ENCODE results near the gene SDC1.

SDC1 gene

GRCh38 chr2:20213651-20214565 lies 11.0 kb downstream of the SDC1 start:
- DNase-seq, result no peak

DNA sequence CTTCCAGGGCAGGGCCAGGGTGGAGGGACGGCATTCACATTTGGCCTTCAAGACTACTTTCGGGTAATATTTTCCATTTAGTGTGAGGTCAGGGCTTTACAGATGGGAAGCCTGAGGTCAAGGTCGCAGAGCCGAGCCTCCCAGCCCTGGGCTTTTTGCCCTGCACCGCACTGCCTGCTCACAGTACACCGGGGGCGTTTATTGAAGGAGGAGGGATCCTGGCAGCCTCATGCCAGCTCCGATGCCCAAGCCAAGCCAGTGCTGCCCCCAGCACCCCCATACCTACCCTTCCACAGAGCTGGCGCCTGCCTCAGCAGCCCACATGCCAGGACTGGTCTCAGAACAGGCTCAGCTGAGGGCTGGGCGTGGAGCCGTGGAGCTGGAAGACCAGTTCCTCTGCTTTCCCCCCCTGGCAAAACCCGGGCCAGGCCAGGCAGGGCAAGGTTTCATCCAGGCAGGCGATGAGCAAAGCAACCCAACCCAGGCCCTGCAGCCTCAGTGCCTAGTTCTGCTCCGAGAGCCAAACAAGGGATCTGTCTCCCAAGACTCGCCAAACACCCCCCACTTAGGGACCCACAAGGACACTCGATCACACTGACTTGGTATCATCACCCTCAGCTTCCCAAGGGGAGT lies 11.9 kb downstream of the SDC1 start:
- DNase-seq, result no peak

DNA sequence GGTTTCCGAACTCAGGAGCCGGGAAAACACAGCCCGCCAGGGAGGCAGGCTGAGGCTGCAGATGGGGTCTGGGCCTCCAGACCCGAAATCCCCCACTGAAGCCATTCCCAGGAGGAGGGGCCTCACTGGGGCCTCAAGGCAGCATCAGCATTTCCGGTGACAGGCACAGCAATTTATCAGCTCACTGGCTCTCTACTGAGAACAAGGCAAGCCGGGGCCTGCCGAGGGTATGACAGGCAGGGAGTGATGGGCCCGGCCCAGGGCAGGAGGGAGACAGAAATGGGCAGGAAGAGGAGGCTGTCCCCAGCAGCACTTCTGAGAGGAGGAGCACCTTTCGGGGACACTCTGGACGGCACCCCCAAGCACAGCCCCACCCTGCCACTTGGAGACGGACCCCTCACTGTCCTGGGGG lies 12.5 kb downstream of the SDC1 start:
- DNase-seq, result no peak

- DNase-seq, result no peak
Measured at GRCh38 chr2:20211860-20212458, 13.0 kb downstream of the SDC1 start.

GRCh38 chr2:20211420-20211819 lies 13.5 kb downstream of the SDC1 start:
- DNase-seq, result no peak

DNA sequence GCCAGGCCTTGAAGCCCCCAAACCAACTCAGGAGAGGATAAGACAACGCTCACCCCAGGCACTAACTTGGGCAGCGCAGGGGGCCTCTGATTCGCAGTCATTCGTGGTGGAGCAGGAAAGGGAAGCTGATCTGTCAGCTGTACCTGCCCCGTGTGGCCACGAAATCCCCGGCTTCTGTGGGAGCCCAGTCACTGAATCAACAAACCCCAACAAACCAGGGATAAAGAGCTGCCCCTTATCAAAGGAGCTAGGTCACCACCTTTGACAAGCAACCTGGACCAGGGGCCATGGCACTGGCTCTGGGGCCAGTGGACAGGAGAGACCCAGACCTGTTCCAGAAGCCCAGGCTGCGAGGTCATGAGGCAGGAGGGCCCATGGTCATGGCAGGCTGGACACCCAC lies 14.5 kb downstream of the SDC1 start:
- DNase-seq, result no peak

GRCh38 chr2:20209373-20210109 lies 15.4 kb downstream of the SDC1 start:
- DNase-seq, result no peak

DNA sequence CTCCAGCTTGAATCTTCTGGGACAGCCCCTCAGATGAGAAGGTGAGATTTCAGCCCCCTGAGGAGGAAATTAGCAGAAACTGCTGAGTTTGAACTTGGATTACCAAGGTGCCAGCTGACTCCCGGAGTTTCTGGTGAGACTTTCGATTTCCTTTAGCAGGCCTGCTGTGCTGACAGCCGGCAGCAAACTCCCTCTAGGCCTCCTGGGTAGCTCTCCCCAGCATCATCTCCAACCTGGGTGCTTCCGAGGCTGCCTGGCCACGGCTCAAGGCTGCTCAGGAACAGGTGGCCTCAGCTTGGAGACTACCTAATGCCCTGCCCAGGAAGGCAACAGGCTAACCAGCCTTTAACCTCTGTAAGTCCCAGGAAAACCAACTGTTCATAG lies 16.5 kb downstream of the SDC1 start:
- DNase-seq, result no peak

DNA sequence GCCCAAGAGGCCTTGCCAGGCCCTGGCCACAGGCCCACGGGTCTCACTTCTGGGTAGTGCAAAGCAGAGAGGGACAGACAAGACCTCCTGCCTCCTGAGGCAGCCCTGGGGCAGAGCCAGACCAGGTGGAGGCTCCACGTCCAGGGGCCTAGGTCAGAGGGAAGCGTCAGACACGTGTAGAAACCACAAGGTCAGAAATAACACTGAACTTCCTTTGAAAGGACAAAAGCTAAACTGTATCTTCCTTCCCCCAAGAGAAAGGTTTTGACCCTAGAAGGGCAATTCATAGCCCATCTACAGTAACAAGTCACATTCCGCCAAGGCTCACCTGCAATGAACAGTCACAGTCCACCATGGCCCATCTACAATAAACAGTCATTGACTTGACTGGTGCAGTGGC lies 17.9 kb downstream of the SDC1 start:
- DNase-seq, result no peak

DNA sequence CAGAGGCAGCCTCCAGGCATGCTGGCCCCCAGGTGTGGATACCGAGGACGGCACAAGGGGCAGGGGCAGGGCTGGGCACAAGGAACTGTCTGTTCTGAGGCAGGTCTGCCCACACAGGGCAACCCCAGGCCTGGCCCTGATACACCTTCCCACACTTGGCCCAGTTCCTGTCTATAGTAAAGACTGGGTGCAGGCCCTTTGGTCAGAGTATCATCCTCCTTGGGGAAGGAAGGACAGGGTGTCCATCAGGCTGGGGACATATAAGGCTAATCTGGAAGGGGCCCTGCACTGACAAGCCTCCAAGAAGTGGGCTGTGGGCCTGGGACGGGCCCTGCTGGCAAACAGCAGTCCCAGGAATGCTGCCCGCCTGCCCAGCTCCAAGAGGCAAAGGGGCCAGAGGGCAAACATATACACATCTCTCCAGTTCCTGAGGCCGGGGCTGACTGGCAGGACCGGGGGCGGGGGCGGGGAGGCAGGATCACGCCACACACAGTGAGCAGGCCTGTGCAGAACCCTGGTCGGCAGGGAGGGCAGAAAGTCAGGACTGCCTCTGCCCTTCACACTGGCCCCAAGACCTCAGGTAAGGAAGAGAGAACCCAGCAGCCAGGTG lies 18.9 kb downstream of the SDC1 start:
- DNase-seq, result no peak

GRCh38 chr2:20205069-20205468 lies 19.9 kb downstream of the SDC1 start:
- DNase-seq, result no peak

DNA sequence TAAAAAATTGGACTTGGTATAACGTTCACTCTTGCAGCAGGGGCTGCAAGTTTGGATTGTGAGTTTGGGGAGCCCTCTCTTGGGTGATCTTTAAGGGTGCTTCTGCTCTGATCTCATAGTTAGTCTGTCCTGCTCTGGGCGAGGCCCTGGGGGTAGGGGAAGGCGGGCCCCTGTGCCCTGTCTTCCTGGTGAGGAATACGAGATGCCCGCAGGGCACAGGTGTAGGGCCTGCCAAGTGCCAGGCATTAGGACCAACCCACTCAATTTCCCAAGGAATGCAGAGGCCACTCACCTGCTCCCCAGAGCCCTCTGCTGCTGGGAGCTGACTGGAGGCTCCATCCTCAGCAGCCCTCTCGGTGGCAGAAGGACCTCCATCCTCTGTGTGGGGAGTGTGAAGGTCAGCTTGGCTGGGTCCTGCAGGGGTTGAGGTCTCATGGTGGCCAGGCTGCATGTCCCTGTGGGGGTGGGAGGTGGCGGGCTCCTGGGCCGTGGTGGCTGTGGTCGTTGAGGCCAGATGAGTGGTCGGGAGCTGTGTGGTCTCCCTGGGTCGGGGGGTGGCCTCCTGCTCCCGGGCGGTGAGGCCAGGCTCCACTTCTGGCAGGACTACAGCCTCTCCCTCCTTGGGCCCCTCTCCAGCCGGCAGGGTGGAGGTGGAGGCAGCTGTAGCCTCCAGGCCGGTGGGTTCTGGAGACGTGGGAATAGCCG lies 21.3 kb downstream of the SDC1 start:
- DNase-seq, result no peak

GRCh38 chr2:20203072-20203471 lies 21.9 kb downstream of the SDC1 start:
- no peak for DNase-seq

- DNase-seq, result no peak
Measured at GRCh38 chr2:20201671-20202070, 23.3 kb downstream of the SDC1 start.

DNA sequence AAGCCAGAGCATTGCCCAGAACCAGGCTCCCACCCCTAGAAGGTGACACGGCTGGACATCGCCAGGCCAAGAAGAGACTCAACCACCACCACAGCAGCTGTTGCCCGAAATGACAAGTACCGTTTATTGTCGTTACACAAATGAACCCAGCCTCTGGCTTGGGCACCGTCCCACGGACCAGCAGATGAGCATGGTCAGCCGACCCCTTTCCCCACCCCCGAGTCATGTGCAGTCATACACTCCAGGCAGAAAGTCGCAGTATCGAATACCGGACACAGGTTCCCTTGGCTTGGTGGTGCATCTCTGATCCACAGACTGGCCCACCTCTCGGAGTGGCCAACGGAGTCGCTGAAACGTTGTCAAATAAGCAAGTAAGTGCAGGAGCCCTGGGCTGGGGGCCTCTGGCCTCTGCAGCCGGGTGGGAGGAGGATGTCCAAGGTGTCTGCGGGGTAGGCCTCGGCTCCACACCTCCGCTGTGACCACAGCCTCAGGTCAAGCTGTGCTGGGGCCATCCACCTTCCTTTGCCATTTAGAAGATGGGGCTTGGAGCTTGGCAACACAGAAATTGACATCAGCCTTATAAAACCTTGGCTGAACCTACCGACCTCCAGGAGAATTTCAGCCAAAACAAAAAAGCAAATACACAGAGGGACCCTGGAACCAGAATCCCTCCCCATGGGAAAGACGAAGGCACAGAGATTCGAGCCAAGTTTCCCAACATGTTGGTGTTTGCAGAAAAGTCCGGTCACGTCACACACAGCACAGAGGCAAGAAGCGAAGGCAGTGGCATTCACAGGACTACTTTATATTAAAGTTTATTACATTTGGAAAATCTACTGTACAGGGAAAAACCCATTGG lies 24.0 kb downstream of the SDC1 start:
- DNase-seq, result no peak

GRCh38 chr2:20199633-20200270 lies 25.2 kb downstream of the SDC1 start:
- no peak for DNase-seq

DNA sequence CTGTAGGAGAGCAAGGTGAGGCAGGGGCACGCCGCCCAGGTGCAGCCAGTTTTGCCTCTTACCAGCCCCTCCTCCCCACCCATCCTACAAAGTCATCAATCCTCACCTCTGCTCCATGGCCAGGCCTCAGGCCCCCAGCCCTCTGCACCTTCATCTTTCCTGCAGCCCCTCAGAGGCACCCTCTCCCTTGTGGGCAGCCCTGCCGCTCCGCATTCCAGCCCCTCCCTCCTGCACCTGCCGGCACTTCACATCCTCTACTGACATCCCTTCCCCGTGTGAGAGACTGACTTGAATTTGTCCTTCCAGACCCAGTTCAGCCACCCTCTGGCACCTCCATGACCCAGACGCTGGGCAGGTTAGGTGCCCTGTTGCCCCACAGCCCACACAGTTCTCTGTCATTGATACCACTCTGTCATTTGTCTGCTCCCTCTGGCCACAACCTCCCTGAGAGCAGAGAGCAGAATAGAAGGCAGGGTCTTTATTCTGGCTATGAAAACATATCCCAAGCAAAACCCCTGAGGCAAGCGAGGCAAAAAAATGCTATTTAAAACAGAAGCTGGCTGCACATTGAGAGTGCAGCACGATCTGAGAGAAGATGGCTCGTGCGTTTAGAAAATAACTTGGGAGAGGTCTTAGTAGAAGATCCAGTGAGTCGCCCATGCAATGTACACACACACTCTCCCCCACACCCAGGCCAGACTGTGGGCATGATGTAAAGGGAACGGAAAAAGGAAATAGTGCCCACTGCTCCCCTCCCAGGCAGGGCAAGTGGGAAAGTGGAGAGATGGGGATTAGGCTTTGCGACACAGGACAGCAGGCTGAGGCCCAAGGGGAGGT lies 25.9 kb downstream of the SDC1 start:
- no peak for DNase-seq

DNA sequence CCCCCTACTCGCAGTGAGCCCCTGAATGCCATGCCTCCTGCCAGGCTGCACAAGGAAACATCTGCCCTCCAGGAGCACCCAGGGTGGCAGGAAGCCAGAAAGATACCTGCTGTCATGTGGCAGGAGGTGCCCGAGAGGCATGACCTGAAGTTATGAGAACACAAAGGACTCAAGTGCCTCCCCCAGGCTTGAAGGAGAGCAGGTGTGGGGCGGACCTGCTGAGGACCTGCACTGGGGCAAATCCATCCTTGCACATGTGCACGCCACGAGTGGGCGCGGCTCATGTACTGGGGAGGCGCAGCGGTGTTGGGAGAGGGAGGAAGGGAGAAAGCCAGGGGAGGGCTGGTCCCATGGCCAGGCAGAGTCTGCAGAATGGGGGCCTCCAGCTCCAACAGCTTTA lies 26.9 kb downstream of the SDC1 start:
- DNase-seq, result no peak

DNA sequence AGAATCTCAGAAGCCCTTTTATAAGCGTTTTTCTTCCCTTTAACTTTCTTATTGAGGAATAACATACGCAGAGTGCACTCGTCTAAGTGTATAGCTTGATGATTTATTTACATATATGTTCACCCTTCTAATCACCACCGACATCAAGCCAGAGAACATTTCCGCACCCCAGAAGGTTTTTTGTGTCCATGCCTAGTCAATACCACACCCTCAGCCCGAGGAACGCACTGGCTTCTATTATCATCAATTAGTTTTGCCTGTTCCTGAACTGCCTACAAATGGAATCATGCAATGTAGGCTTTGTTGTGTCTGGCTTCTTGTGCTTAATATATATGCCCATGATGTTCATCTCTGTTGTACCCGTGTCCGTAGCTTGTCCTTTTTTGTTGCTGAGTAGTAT lies 27.7 kb downstream of the SDC1 start:
- no peak for DNase-seq

DNA sequence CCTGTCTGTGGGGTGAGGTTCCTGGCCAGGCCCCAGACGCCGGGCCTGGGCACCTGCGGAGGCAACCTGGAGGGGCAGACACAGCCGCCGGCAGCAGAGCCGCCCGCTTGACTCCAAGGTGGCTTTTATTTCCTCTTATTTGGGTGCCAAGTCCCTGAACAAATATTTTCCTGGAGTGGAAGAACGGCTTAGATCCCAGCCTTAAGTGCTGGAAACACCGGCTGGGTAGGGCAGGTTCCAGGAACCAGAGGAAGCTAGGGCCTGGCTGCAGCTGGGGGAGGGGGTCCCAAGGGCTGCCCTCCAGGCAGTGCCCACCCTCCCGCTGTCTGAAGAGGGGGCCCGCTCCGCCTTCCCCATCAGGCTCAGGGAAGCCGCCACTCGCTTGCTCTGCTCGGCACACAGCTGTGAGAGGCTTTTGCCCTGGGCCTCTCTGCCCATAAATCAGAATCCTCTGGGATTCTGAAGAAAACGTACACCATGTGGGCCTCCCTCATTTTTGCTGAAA lies 28.2 kb downstream of the SDC1 start:
- no peak for DNase-seq

All from SW 1271 (cell line).